ENCODE results near the gene EGFR.

GRCh38 chr7:55172161-55172560, 153.3 kb downstream of the EGFR start:
- TF ChIP-seq CTCF (IDR thresholded peaks at IDR 0.05): no peak
- no peak for TF ChIP-seq POLR2A (IDR thresholded peaks at IDR 0.05)
